Muscle layer of colon (tissue), 2 donors: ENCODE results near the gene KANTR.

Experiments
- H3K27ac ChIP-seq: one replicate; pipeline ENCODE4 v1.7.0; 2013; ENCODE audit warnings: low read depth, mild to moderate bottlenecking, low read length, moderate library complexity
- H3K27me3 ChIP-seq, 2 donors: one replicate each; pipeline ENCODE4 v1.7.0; 2013; ENCODE audit warnings: low read length in 2 of 2, mild to moderate bottlenecking in 2 of 2; ENCODE audit not compliant: insufficient read depth in 2 of 2, control insufficient read depth in 1 of 2
- H3K36me3 ChIP-seq: one replicate; pipeline ENCODE4 v1.7.0; 2013; ENCODE audit warnings: mild to moderate bottlenecking, low read length; ENCODE audit not compliant: insufficient read depth
- H3K4me1 ChIP-seq: one replicate; pipeline ENCODE4 v1.7.0; 2013; ENCODE audit warnings: mild to moderate bottlenecking, low read length; ENCODE audit not compliant: insufficient read depth
- H3K4me3 ChIP-seq, 2 donors: one replicate each; pipeline ENCODE4 v1.7.0; 2013; ENCODE audit warnings: low read length in 2 of 2, low read depth in 1 of 2, mild to moderate bottlenecking in 1 of 2, moderate library complexity in 1 of 2
- H3K9ac ChIP-seq: one replicate; pipeline ENCODE4 v1.7.0; 2013; ENCODE audit warnings: low read length
- H3K9me3 ChIP-seq: one replicate; pipeline ENCODE4 v1.7.0; 2013; ENCODE audit warnings: mild to moderate bottlenecking, low read length
- donor health status: abdominal sarcoma.
- donor health status: Adenocarcinoma of cecum.

KANTR gene

DNA sequence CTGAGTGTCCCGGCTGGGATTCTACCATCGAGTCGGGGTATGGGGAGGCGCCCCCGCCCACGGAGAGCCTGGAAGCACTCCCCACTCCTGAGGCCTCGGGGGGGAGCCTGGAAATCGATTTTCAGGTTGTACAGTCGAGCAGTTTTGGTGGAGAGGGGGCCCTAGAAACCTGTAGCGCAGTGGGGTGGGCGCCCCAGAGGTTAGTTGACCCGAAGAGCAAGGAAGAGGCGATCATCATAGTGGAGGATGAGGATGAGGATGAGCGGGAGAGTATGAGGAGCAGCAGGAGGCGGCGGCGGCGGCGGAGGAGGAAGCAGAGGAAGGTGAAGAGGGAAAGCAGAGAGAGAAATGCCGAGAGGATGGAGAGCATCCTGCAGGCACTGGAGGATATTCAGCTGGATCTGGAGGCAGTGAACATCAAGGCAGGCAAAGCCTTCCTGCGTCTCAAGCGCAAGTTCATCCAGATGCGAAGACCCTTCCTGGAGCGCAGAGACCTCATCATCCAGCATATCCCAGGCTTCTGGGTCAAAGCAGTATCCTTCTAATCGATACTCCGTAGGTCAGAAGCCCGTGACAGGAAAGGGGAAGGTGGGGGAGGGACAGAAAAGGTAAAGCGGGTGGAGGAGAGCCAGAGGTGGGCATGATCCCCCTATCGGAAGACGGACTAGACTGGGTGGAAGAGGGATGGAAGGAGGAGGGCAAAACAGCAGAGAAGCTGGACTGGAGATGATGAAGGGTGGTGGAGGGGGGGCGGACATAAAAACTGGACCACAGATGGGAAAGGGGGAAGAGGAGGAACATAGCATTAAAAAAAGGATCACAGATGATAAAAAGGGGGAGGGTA is 10.9 kb upstream of the KANTR start:
- Histone ChIP-seq H3K9ac (peak overlapping the region; percentile 84), H3K27ac (peak overlapping the region; percentile 76), H3K36me3 (peaks cover 28% of the 10 kb centered on the region), H3K4me3 (peak overlapping the region; percentile 45 to 82), H3K4me1 (peaks cover 42% of the 10 kb centered on the region), H3K9me3 (no peaks in the 10 kb centered on the region), H3K27me3 (peaks cover 0 to 2% of the 10 kb centered on the region in 2 donors)

- peaks cover 0 to 8% of the 10 kb centered on the region in 2 donors for H3K27me3 ChIP-seq
- peaks cover 44% of the 10 kb centered on the region for H3K4me1 ChIP-seq
- H3K9me3 ChIP-seq, result no peaks in the 10 kb centered on the region
- H3K27ac ChIP-seq, result peak overlapping the region; percentile 19
- peak overlapping the region in 1 of 2 donors; percentile 82 for H3K4me3 ChIP-seq
- peaks cover 28% of the 10 kb centered on the region for H3K36me3 ChIP-seq
- no peak overlapping the region for H3K9ac ChIP-seq
These were observed 9.8 kb upstream of the KANTR start for GRCh38 chrX:53084043-53084570.

GRCh38 chrX:53084863-53085262 is 9.1 kb upstream of the KANTR start:
- Histone ChIP-seq H3K9me3 (no peaks in the 10 kb centered on the region), H3K27me3 (peaks cover 0 to 8% of the 10 kb centered on the region in 2 donors), H3K27ac (no peak overlapping the region), H3K9ac (no peak overlapping the region), H3K4me1 (peaks cover 44% of the 10 kb centered on the region), H3K4me3 (no peak overlapping the region), H3K36me3 (peaks cover 28% of the 10 kb centered on the region)

DNA sequence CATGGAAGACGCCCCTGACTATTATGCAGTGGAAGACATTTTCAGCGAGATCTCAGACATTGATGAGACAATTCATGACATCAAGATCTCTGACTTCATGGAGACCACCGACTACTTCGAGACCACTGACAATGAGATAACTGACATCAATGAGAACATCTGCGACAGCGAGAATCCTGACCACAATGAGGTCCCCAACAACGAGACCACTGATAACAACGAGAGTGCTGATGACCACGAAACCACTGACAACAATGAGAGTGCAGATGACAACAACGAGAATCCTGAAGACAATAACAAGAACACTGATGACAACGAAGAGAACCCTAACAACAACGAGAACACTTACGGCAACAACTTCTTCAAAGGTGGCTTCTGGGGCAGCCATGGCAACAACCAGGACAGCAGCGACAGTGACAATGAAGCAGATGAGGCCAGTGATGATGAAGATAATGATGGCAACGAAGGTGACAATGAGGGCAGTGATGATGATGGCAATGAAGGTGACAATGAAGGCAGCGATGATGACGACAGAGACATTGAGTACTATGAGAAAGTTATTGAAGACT is 8.2 kb upstream of the KANTR start:
- Histone ChIP-seq H3K9me3 (no peaks in the 10 kb centered on the region), H3K27me3 (peaks cover 0 to 8% of the 10 kb centered on the region in 2 donors), H3K4me1 (peaks cover 43% of the 10 kb centered on the region), H3K36me3 (peaks cover 28% of the 10 kb centered on the region), H3K4me3 (no peak overlapping the region), H3K27ac (no peak overlapping the region), H3K9ac (peak overlapping the region; percentile 21)

GRCh38 chrX:53086464-53086863 is 7.5 kb upstream of the KANTR start:
- Histone ChIP-seq H3K27ac (no peak overlapping the region), H3K36me3 (peaks cover 28% of the 10 kb centered on the region), H3K4me1 (peaks cover 40% of the 10 kb centered on the region), H3K9ac (no peak overlapping the region), H3K9me3 (no peaks in the 10 kb centered on the region), H3K4me3 (no peak overlapping the region), H3K27me3 (peaks cover 0 to 8% of the 10 kb centered on the region in 2 donors)

DNA sequence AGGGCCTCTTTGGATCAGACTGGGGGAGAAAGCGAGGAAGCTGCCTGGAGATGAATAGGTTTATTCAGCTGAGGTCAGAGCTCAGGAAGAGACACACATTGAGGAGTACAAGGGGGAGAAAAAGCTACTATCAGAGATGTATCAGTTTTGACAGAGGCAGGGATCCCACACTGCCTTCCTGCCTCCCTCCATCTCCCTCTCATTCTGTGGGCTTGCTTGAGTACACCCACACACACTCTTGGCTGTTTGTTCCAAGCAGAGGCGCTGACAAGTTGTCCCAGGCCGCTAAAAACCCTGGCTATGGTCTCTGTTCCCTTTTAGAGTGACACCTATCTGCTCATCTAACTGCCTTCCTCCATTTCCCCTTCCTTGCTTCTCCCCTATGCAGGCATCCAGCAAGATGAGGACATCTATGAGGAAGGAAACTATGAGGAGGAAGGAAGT is 6.5 kb upstream of the KANTR start:
- H3K27me3 ChIP-seq, result peaks cover 0 to 8% of the 10 kb centered on the region in 2 donors
- peaks cover 40% of the 10 kb centered on the region for H3K4me1 ChIP-seq
- peak overlapping the region; percentile 49 for H3K9ac ChIP-seq
- H3K4me3 ChIP-seq, result peak overlapping the region in 1 of 2 donors; percentile 54
- no peaks in the 10 kb centered on the region for H3K9me3 ChIP-seq
- peak overlapping the region; percentile 62 for H3K27ac ChIP-seq
- H3K36me3 ChIP-seq, result peaks cover 28% of the 10 kb centered on the region

GRCh38 chrX:53088136-53088974 is 5.6 kb upstream of the KANTR start:
- peaks cover 0 to 8% of the 10 kb centered on the region in 2 donors for H3K27me3 ChIP-seq

DNA sequence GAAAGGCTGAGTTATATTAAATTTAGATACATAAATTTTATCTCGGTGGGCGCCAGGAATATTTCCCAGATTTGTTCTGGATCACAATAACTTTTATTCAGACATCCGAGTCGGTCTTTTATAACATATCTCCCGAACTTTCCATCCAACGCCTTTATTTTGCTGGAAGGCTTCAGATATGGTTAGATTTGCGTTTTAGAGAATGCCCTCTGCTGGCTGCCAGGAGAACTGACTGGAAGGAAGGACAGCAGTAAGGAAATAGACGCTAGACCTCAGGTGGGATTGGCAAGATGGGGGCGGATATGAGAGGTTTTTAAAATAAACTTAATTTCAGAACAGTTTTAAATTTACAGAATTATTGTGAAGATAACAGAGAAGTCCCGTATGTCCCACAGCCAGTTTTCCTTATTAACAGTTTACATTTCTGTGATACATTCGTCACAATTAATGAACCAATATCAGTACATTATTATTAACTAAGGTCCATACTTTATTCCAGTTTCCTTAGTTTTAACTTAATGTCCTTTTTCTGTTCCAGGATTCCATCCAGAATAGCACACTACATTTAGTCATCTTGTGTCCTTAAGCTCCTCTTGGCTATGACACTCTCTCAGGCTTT is 4.6 kb upstream of the KANTR start:
- peak overlapping the region; percentile 62 for H3K27ac ChIP-seq
- peaks cover 24% of the 10 kb centered on the region for H3K36me3 ChIP-seq
- peaks cover 0 to 8% of the 10 kb centered on the region in 2 donors for H3K27me3 ChIP-seq
- H3K4me1 ChIP-seq, result peaks cover 33% of the 10 kb centered on the region
- peak overlapping the region; percentile 66 for H3K9ac ChIP-seq
- H3K9me3 ChIP-seq, result no peaks in the 10 kb centered on the region
- peak overlapping the region in 1 of 2 donors; percentile 54 for H3K4me3 ChIP-seq

More at GRCh38 chrX:53088136-53088974, 5.6 kb upstream of the KANTR start:
- peak overlapping the region in 1 of 2 donors; percentile 54 for H3K4me3 ChIP-seq
- peak overlapping the region; percentile 66 for H3K9ac ChIP-seq
- no peaks in the 10 kb centered on the region for H3K9me3 ChIP-seq
- H3K4me1 ChIP-seq, result peaks cover 40% of the 10 kb centered on the region
- H3K27ac ChIP-seq, result peak overlapping the region; percentile 62
- H3K36me3 ChIP-seq, result peaks cover 28% of the 10 kb centered on the region

- Histone ChIP-seq H3K4me1 (peaks cover 31% of the 10 kb centered on the region), H3K27me3 (peaks cover 0 to 8% of the 10 kb centered on the region in 2 donors), H3K4me3 (no peak overlapping the region), H3K9ac (no peak overlapping the region), H3K36me3 (peaks cover 19% of the 10 kb centered on the region), H3K27ac (no peak overlapping the region), H3K9me3 (no peaks in the 10 kb centered on the region)
These were observed 4.0 kb upstream of the KANTR start for GRCh38 chrX:53089925-53090324.

DNA sequence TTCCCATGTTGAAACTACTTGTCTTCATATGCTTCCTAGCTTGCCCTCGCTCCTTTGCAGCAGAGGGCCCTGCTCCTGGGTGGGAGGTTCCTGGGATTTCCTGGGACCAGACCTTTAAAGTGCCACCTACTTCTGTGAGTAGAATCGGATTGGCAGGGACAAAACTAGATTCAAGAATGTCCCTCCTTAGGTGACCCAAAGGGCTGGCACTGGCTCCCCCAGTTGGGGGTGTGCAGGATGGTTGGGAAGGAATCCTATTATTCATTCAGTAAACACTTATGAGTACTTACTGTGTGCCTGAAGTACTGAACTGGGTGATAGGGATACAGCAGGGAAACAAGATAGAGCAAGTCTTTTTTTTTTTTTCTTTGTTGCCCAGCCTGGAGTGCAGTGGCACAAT is 2.6 kb upstream of the KANTR start:
- no peak overlapping the region for H3K9ac ChIP-seq
- peaks cover 5% of the 10 kb centered on the region for H3K36me3 ChIP-seq
- peaks cover 22% of the 10 kb centered on the region for H3K4me1 ChIP-seq
- no peaks in the 10 kb centered on the region for H3K9me3 ChIP-seq
- H3K4me3 ChIP-seq, result no peak overlapping the region
- no peak overlapping the region for H3K27ac ChIP-seq
- peaks cover 0 to 8% of the 10 kb centered on the region in 2 donors for H3K27me3 ChIP-seq
